Panc1 (cell line): ENCODE data around the gene DLX3. TPM values are rescaled to one million over a fixed set of nuclear protein-coding genes. Genes with fewer than 3 reads are reported as not detected.

Experiments
- ATAC-seq: fragments of 200-7000 bp; cut with Tn5 transposase; 2 replicates; pipeline ENCODE4 v1.9.1; 2020; ENCODE audit warnings: mild to moderate bottlenecking, moderate library complexity
- BruUV-seq: library from RNA; stranded (reverse); fragments of 400-500 nt; replicated peaks from 2 replicates; lab custom pipeline; 2021; lab: Mats Ljungman, UMichigan
- CTCF ChIA-PET: fragments of 300-600 bp; sonication (Branson Sonifier 250); formaldehyde crosslinking; loops from one replicate; lab custom pipeline; 2022; ENCODE audit warnings: antibody characterized with exemption; lab: Charles Lee
- POLR2A ChIA-PET: fragments of 300-600 bp; sonication (Branson Sonifier 250); formaldehyde crosslinking; loops from one replicate; lab custom pipeline; 2022; ENCODE audit warnings: antibody characterized with exemption; lab: Charles Lee
- DNase-seq: peaks from one replicate; pipeline ENCODE4 v3.0.0-alpha.2; 2010; ENCODE audit warnings: low read depth, low spot score
- H3K27ac ChIP-seq: 2 replicates; pipeline ENCODE4 v1.5.1; 2011; ENCODE audit warnings: mild to moderate bottlenecking, low read length, inconsistent platforms
- H3K27me3 ChIP-seq: fragments of 200-500 bp; sonication (Bioruptor generic); 2 replicates; pipeline ENCODE4 v1.6.0; 2014; ENCODE audit warnings: low read length, inconsistent platforms; ENCODE audit not compliant: control insufficient read depth, insufficient read depth
- H3K36me3 ChIP-seq: fragments of 200-500 bp; sonication (Bioruptor generic); 2 replicates; pipeline ENCODE4 v1.5.1; 2014; ENCODE audit warnings: inconsistent platforms, mild to moderate bottlenecking, low read length, moderate library complexity; ENCODE audit not compliant: control insufficient read depth, insufficient read depth
- H3K4me1 ChIP-seq: 2 replicates; pipeline ENCODE4 v1.5.1; 2011; ENCODE audit warnings: inconsistent platforms, mild to moderate bottlenecking, low read length, moderate library complexity; ENCODE audit not compliant: control insufficient read depth, insufficient read depth
- H3K4me3 ChIP-seq, 2 experiments: 2 replicates each; pipeline ENCODE4 v1.5.1; 2011 to 2012; ENCODE audit warnings: low read depth in 2 of 2, low read length in 2 of 2, mild to moderate bottlenecking in 2 of 2, inconsistent platforms in 1 of 2, moderate library complexity in 1 of 2
- H3K9me3 ChIP-seq: fragments of 200-500 bp; sonication (Bioruptor generic); 2 replicates; pipeline ENCODE4 v1.5.1; 2014; ENCODE audit warnings: low read depth, mild to moderate bottlenecking, inconsistent platforms, low read length, moderate library complexity; ENCODE audit not compliant: control insufficient read depth, insufficient read depth
- POLR2AphosphoS5 ChIP-seq: IDR thresholded peaks from 2 replicates; pipeline ENCODE4 v1.6.1; 2012; ENCODE audit warnings: mild to moderate bottlenecking, low read depth, low read length, moderate library complexity
- SIN3A ChIP-seq: IDR thresholded peaks from 2 replicates; pipeline ENCODE4 v1.6.1; 2012; ENCODE audit warnings: low read depth, mild to moderate bottlenecking, low read length, moderate library complexity, borderline replicate concordance; ENCODE audit not compliant: insufficient read depth
- TCF7L2 ChIP-seq: IDR thresholded peaks from 2 replicates; pipeline ENCODE4 v1.6.1; 2011; ENCODE audit warnings: mild to moderate bottlenecking, low read depth, low read length, inconsistent platforms
- in situ Hi-C: cut with HindIII; loops from 2 replicates; pipeline ENCODE4 v1.10.0; 2016; ENCODE audit warnings: low sequenced_read_pairs, low pct_unique_long_range_greater_than_20kb
- intact Hi-C: fragments of 100-400 bp; cut with micrococcal nuclease; formaldehyde crosslinking; loops from one replicate; pipeline ENCODE4 v1.10.0; 2022; ENCODE audit not compliant: unreplicated experiment
- total RNA-seq: library from RNA; stranded (reverse); gene quantifications from one replicate; pipeline ENCODE4 v1.2.1, GENCODE V29; 2021; ENCODE audit not compliant: unreplicated experiment
- TF ChIP-seq, protein P1 (sequence below): fragments of 450-650 bp; IDR thresholded peaks from 2 replicates; pipeline ENCODE4 v1.5.1; 2017; ENCODE audit warnings: mild to moderate bottlenecking
- TF ChIP-seq, protein P2 (sequence below), 2 experiments: IDR thresholded peaks; 2 replicates each; pipeline ENCODE4 v1.6.1; 2011 to 2012; ENCODE audit warnings: low read depth in 2 of 2, control low read depth in 1 of 2, low read length in 1 of 2, mild to moderate bottlenecking in 1 of 2, moderate library complexity in 1 of 2; ENCODE audit not compliant: insufficient read depth in 1 of 2

The DLX3 gene
- total RNA-seq, 1 experiment from 2014 or later: 2.9 TPM

DNA sequence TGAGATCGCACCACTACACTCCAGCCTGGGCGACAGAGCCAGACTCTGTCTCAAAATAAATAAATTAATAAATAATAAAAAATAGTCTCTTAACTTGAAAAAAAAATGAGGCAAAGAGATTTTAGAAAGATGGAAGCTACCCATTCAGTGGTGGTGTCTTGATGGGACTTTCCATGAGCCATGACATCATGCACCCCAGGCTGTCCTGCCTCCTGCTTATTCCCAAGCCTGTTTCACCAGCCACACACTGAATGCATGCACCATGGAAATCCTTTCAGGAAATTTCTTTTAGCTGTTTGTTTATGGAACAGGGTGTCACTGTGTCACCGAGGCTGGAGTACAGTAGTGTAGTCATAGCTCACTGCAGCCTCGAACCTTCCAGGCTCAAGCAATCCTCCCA lies 8.9 kb upstream of the DLX3 start:
- in situ Hi-C loops: no loop called here
- BruUV-seq: no TSS peak

DNA sequence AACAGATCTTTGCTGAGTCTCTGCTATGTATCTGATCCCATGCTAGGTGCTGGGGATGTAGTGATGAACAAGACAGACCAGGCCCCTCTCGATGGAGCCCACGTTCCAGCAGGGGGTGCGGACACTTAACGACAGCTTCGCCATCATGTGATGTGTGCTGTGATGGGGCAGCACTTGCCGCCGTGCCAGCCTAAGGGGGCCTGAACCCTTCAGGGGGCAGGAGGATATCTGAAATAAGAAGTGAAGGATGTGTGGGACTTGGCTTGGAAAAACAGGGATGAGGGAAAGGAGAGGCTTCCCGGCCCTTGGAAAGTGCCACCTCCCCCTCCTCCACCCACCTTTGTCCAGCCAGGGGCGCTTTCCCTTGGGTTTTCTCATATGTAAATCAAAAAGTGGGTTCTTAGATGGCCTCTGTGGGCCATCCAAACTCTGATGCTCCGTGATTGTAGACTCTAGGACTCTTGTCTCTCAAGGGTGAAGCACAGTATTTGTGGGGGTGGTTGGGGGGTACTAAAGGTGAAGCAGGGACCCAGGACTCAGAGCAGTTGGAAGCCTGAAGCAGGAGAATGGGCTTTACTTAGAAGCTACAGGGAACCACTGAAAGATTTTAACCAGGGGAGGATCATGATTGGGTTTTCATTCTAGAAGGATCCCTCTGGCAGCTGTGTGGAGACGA lies 4.0 kb upstream of the DLX3 start:
- Histone ChIP-seq H3K4me3 (peak overlapping the region; percentile 13 to 24; a peak in 3 of 4 replicates), H3K4me1 (peaks cover 17% of the 10 kb centered on the region), H3K27me3 (no peaks in the 10 kb centered on the region), H3K36me3 (no peaks in the 10 kb centered on the region), H3K27ac (peak overlapping the region; percentile 72), H3K9me3 (no peaks in the 10 kb centered on the region)
- TF ChIP-seq, protein P1, sequence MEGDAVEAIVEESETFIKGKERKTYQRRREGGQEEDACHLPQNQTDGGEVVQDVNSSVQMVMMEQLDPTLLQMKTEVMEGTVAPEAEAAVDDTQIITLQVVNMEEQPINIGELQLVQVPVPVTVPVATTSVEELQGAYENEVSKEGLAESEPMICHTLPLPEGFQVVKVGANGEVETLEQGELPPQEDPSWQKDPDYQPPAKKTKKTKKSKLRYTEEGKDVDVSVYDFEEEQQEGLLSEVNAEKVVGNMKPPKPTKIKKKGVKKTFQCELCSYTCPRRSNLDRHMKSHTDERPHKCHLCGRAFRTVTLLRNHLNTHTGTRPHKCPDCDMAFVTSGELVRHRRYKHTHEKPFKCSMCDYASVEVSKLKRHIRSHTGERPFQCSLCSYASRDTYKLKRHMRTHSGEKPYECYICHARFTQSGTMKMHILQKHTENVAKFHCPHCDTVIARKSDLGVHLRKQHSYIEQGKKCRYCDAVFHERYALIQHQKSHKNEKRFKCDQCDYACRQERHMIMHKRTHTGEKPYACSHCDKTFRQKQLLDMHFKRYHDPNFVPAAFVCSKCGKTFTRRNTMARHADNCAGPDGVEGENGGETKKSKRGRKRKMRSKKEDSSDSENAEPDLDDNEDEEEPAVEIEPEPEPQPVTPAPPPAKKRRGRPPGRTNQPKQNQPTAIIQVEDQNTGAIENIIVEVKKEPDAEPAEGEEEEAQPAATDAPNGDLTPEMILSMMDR: no peak
- TF ChIP-seq POLR2AphosphoS5: no peak
- TF ChIP-seq, protein P2, sequence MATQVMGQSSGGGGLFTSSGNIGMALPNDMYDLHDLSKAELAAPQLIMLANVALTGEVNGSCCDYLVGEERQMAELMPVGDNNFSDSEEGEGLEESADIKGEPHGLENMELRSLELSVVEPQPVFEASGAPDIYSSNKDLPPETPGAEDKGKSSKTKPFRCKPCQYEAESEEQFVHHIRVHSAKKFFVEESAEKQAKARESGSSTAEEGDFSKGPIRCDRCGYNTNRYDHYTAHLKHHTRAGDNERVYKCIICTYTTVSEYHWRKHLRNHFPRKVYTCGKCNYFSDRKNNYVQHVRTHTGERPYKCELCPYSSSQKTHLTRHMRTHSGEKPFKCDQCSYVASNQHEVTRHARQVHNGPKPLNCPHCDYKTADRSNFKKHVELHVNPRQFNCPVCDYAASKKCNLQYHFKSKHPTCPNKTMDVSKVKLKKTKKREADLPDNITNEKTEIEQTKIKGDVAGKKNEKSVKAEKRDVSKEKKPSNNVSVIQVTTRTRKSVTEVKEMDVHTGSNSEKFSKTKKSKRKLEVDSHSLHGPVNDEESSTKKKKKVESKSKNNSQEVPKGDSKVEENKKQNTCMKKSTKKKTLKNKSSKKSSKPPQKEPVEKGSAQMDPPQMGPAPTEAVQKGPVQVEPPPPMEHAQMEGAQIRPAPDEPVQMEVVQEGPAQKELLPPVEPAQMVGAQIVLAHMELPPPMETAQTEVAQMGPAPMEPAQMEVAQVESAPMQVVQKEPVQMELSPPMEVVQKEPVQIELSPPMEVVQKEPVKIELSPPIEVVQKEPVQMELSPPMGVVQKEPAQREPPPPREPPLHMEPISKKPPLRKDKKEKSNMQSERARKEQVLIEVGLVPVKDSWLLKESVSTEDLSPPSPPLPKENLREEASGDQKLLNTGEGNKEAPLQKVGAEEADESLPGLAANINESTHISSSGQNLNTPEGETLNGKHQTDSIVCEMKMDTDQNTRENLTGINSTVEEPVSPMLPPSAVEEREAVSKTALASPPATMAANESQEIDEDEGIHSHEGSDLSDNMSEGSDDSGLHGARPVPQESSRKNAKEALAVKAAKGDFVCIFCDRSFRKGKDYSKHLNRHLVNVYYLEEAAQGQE (IDR thresholded peaks at IDR 0.05; ENCODE audit: insufficient read depth in 1 of 2, low read depth in 2 of 2, low read length in 1 of 2): no peak
- no peak for TF ChIP-seq SIN3A
- TF ChIP-seq TCF7L2: no peak
- BruUV-seq: no TSS peak
- intact Hi-C loops (loop anchor here (1.0 to 10.0 kb wide), 3 partner anchors 138 to 427 kb away; partner anchors contain the start of gene SLC35B1), in situ Hi-C loops (loop anchor here (5.0 kb wide), 1 partner anchor 92 kb away; no protein-coding TSS in a partner anchor)
- no peak for ATAC-seq
- DNase-seq: no peak
- POLR2A ChIA-PET: interaction anchor here (0.6 to 0.7 kb wide), 2 partner anchors 31 to 1130 kb away, joined by 3 to 8 read pairs; no protein-coding TSS in a partner anchor
- CTCF ChIA-PET: interaction anchor here (0.5 to 3.5 kb wide), 11 partner anchors 46 to 431 kb away, joined by 3 to 55 read pairs (median 4); no protein-coding TSS in a partner anchor

More for the DNA sequence above, 8.9 kb upstream of the DLX3 start:
- TF ChIP-seq, protein P1: no peak
- TF ChIP-seq POLR2AphosphoS5 (no peak), TCF7L2 (no peak), SIN3A (no peak)
- TF ChIP-seq, protein P2 (IDR thresholded peaks at IDR 0.05; ENCODE audit: insufficient read depth in 1 of 2, low read depth in 2 of 2, low read length in 1 of 2): no peak
- DNase-seq: no peak
- no peak overlapping the region for H3K27ac ChIP-seq
- no peaks in the 10 kb centered on the region for H3K36me3 ChIP-seq
- ChIA-PET CTCF (no interaction called here), POLR2A (no interaction called here)
- peaks cover 3% of the 10 kb centered on the region; the same call in 1 of the 2 replicates for H3K9me3 ChIP-seq
- no peak overlapping the region for H3K4me3 ChIP-seq
- peak; percentile 46; the same call in 1 of the 2 replicates for ATAC-seq
- no peaks in the 10 kb centered on the region for H3K27me3 ChIP-seq
- no peaks in the 10 kb centered on the region for H3K4me1 ChIP-seq
- intact Hi-C loops: no loop called here
